GM19238 (cell line): ENCODE measurements around the gene GPSM1.
"Not testable (repeated sequence)": the region's sequence is repeated elsewhere in the genome, so short reads cannot be mapped to it uniquely, and the experiment has no call there.

Source experiments
- DNase-seq: peaks from one replicate; pipeline ENCODE4 v3.0.0; 2011; ENCODE audit warnings: low spot score; ENCODE audit not compliant: insufficient read length

The GPSM1 gene

DNA sequence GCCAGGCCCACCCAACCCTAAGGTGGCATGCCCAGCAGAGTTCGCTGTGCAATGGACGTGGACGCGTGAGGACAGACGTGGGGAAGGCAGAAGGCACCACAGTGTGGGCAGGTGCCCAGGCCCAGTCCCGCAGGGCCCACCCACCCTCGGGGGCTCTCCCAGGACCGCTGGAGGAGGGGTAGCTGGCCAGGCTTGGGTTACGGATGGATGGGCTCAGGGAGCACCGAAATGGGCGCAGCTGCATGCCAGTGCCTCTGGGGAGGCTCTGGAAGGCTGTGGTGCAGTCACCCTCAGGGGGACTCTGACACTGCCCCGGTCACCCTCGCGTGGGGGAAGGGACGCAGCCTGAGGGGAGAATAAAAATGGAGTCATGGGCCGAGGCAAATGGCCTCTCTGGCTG is 9.6 kb upstream of the GPSM1 start:
- DNase-seq = no peak

DNA sequence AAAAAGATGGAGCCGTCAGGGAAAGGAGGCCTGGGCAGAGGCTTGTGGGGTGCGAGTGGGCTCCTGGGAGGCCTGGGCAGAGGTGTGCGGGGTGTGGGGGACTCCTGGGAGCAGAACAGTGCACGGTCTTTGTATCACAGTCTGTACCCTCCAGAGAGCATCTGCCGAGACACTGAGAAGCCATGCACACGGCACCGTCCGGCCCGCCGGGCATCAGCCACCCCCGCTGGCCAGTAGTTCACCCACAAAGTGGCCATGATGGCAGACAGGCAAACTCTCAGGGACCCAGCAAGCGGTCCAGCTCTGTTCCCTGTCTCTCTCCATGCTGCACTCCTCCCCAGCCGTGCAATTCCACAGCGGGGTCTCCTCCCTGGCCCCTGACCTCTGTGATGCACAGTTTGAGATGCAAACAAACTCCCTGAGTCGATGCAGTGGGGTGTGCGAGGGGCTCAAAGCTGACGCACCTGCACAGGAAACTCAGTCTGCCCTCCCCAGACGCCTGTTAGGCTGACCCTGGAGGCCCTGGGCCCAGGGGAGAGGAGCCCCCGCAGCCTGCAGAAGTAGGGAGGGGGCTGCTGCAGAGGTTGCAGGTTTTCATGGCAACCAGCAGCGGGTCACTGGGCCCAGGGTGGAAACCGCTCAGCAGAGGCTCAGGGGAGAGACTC is 9.1 kb upstream of the GPSM1 start:
- no peak for DNase-seq

DNA sequence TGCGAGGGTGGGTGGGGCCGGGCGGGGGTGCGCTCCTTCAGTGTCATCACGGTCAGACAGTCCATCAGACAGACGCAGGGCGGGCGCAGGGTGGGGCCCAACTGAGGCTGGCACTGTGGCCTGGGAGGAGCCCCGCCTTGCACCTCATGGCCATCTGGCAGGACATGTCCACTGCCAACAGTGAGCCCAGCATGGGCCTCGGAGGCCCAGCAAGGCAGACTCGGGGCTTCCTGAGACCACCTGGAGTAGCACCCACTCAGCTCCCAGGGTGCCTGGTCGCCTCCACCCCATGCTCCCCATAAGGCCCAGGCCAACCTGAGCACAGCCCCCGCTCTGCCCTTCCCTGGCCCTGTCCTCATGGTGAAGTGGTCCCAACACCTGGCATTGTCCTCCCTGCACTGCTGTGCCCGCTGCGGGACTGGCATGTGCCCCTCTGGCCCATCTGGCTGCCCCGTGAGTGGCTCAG is 8.5 kb upstream of the GPSM1 start:
- no peak for DNase-seq

DNA sequence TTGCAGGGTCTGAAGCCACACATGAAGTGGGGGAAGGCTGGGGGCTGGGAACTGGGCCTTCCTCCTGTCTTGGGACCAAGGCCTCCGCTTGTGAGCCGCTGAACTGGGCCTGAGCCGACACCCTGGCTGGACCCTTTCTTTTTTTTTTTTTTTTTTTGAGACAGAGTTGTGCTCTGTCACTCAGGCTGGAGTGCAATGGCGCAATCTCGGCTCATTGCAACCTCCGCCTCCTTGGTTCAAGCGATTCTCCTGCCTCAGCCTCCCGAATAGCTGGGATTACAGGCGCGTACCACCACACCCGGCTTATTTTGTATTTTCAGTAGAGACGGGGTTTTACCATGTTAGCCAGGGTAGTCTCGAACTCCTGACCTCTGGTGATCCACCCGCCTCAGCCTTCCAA is 8.1 kb upstream of the GPSM1 start:
- DNase-seq = not testable (repeated sequence)

DNA sequence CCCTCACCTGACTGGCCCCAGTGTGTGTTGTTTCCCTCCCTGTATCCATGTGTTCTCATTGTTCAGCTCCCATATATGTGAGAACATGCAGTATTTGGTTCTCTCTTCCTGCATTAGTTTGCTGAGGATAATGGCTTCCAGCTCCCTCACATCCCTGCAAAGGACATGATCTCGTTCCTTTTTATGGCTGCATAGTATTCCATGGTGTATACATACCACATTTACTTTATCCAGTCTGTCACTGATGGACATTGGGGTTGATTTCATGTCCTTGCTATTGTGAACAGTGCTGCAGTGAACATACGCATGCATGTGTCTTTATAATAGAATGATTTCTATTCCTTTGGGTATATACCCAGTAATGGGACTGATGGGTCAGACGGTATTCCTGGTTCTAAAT is 7.4 kb upstream of the GPSM1 start:
- not testable (repeated sequence) for DNase-seq

DNA sequence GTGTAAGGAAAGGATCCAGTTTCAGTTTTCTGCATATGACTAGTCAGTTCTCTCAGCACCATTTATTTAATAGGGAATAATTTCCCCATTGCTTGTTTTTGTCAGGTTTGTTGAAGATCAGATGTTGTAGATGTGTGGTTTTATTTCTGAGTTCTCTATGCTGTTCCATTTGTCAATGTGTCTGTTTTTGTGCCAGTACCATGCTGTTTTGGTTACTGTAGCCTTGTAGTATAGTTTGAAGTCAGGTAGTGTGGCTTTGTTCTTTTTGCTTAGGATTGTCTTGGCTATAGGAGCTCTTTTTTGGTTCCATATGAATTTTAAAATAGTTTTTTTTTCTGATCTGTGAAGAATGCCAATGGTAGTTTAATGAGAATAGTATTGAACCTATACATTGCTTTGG is 6.4 kb upstream of the GPSM1 start:
- not testable (repeated sequence) for DNase-seq

DNA sequence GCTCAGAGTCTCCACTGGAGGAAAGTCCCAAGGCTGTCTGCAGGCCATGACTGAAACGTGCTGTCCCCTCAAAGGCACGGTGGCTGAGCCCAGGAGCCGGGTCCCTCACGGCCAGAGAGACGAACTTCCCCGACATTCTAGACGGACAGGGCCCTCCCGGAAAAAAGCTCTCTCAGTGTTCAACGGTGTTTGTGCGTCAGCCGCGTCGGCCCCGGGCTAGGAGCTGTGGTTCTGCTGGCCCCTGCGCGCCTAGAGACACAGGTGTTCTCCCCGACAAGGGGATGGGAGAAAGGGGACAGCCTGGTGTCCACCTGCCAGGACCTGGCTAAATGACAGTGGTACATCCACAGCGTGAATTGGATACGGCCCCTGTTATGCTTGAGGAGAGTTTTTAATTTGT is 5.8 kb upstream of the GPSM1 start:
- no peak for DNase-seq

DNA sequence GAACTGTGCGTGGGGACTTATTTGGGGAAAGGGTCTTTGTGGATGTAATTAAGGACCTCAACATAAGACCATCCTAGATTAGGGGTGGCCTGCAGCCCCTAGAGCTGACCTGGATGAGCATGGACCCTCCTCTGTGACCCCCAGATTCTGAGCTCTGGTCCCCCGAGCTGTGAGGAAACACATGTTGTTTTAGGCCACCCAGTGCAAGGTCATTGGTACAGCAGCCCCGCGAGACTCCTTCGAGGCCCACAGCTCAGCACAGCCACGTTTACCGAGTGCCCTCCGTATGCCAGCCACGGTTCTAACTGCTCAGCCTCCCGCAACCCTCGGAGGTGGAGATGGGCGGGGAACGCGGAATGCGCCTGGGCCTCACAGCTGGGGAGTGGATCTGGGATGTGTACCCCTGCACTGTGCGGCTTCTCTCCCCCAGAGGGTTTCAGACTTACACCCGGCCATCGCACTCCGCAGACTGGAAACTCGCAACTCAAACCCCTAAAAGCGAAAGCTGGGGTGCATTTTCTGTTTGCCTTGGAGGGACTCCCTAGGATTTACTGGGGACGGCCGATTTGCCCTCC is 4.5 kb upstream of the GPSM1 start:
- no peak for DNase-seq

DNA sequence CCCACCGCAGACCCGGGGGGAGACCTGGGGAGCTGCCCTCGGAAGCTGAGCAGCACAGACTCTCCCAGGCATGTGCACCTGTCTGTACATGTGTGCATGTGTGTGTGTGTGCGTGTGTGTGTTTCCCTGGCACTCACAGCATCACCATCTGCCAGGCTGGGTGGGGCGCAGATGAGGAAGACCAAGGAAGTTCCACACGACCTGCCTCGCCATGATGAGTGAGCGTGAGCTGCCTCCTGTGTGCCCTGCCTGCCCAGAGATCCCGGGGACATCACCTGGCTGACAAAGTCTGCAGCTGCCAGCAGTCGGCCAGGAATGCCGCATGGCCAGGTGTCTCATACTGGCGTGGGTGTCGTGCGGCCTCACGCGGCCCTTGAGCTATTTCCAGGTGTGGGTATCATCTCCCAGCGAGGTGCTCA is 4.0 kb upstream of the GPSM1 start:
- DNase-seq = no peak

DNA sequence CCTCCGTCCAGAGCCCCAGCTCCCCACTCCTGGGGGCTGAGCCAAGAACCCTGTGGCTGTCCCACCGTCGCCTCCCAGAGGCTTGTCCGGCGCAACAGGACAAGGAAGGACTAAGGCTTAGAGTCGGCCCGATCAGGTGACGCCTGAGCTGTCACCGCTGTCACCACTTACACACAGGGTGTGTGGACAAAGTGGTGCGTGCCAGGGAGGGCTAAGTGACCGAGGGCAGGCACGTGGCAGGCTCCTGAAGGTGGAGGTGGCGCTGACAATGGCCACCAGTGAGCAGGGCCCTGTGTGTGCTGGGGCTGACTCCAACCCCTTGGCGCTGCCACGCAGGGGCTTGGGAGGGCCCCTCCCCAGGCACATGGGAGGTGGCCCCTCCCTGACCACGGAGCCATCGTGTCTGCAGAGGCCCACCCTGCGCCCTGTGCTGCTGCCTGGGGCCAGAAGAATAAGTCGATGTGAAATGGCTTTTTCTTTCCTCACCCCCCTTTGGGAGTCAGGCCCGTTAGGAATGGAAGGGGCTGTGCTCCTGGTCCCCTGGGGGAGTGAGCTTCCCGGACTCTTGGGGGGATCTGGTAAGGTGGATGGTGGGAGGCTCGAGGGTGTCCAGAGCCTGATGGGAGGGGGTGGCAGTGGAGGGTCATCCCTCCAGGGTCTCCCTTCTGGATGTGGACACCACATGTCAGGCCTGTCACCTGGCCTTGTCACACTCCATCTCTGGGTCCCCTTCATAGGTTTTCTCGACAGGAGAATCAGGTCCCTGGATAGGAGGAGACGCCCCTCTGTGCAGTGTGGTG is 2.6 kb upstream of the GPSM1 start:
- no peak for DNase-seq

DNA sequence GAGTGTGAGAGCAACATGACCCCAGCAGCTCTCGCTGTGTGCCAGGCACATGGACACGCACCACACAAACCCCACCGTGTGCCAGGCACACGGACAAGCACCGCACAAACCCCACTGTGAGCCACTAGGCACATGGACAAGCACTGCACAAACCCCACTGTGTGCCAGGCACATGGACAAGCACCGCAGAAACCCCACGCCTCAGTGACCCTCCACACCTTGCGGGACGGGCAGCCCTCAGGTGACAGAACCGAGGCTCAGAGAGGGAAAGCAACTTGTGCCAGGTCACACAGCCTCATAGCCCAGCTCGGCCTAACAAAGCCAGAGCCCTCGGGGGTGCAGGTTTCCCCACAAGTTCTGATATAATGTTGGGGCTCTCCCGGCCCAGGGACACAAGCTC is 2.0 kb upstream of the GPSM1 start:
- no peak for DNase-seq

DNA sequence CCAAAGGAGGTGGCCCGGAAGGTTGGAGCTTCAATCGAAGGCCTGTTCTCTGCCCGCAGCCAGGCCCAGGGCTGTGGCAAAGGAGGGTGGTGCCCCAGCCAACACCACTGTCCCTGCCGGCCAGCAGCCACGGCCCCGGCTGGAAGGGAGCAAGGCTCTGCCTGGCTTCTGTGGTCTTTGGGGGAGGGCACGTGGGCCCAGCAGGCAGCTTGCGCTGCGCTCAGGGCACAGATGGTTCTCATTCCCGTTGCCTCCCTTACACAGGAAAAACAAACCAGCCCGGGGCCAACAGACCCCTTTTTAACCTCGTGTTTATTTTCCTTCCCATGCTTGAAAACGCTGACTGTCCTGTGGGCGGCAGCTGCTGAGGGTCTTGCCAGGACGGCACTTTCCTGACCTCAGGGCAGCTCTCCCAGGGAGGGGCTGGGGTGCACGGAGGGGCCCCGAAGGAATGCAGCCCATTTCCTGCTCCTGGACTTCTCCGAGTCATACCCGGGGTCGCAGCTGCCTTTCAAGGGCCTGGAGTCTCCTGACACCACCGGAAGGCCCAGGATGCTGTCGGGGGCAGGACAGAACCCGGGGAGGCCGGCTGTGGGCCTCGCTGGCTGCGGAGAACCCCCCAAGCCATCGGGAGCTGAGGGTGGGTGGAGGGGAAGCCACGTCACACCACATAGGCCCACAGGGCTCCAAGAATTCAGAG is 1.1 kb upstream of the GPSM1 start:
- no peak for DNase-seq

DNA sequence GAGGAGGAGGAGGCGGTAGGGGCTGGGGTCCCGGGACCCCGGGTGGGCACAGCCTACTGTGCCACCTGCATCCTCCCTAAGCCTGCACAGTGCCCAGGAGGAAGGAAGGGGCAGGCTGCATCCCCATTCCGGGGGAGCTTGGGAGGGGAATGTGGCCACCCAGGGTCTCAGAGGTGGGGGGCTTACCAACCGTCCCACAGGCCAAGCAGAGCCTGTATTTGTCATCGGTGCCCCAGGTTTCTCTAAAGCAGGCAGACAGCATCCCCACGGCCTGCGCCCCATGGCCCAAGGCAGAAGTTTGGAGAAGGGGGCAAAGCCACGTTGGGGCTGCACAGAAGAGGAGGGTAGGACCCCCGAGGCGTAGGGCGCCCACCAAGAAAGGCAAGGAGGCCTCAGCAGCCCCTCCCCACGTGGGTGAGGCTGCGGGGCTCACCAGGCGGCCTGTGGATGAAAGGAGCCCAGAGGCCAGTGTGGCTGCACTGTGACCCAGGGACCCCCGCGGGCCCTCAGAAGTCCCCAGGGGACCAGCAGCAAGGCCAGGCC is 507 bp upstream of the GPSM1 start:
- no peak for DNase-seq

DNA sequence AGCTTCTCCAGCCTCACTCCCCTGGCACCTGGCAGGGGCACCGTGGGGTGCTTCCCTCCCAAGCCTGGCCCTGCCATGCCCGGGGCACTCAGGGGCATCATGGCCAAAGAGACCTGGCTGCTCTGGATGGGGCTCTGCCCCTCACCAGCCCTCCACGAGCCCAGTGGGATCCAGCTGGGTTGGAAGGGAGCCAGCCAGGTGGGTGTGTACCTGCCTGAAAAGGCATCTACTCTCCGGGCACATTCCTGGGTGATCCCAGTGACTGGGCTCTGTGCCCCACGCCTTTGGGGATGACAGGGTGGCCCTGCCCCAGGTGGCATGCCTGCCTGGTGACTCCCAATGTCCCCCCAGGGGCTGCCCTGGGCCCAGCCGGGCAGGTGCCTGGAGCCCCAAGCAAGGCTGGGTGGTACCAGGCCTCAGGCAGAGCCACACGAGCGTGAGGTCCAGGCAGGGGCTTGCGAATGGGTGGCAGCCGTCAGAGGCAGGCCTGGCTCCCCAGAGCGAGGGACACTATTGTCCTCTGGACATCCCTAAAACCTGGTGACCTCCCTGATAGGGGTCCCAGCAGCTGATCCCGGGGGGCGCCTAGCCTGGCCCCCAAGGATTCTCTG is 777 bp downstream of the GPSM1 start:
- no peak for DNase-seq

DNA sequence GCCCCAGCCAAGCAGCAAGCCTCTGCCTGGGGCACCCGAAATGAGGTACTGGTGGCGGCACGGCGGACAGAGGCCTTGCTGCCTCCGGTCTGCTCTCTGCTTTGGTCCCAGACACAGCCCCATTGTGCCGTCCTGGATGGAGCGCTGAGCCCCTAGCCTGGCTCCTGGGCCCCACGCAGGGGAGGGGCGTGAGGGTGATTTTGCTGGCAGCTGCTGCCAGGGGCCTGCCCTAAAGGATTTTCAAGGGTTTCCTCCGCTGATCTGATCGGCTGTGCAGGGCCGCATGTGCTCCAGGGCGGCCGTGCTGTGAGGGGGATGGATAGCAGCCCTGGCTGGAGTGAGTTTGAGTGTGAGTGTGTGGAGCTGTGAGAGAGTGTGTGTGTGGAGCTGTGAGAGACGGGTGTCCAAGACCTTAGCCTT is 1.3 kb downstream of the GPSM1 start:
- no peak for DNase-seq

DNA sequence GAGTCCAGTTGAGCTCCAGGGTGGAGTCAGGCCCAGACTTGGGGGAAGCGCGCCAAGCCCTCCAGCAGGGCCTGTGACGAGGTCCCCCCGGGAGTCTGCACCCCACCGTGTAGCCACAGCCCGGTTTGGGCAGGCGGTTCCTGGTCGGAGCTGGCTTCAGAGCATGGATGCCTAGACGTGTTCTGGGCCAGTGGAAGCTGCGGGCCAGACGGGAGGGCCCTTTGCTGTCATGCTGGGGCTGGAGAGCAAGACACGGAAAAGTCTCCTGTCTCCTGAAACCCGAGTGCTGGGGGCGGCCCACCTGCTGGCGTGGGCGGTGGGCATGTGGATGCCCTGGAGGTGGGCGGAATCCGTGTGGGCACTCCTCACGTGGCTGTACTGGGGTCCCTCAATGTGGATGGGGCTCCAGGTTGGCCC is 1.9 kb downstream of the GPSM1 start:
- no peak for DNase-seq

DNA sequence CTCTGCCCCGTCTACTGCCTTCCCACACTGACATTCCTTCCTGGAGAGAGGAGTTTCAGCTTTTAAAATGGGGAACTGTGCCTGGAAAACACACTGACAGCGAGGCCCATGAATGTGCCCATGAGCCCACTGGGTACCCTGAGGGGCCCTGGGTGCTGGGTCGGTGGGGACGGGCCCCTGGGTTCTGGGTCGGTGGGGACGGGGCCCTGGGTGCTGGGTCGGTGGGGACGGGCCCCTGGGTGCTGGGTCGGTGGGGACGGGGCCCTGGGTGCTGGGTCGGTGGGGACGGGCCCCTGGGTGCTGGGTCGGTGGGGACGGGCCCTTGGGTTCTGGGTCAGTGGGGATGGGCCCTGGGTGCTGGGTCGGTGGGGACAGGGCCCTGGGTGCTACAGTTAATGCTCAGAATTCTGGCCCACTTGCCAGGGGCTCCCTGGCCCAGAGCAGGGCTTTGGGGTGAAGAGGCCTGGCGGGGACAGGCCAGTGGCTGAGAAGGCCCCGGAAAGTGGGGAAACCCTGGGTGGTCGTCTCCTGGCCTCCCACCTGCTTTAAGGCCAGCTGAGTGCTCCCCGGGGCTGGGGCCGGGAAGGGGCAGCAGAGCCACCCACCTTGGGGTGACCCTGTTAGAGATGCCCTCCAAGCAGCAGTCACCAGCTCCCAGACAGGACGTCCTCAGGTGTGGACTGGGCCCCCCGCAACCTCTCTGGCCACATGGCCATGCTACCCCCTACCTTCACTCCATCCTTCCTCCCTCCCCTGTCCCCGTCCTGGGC is 2.5 kb downstream of the GPSM1 start:
- no peak for DNase-seq

DNA sequence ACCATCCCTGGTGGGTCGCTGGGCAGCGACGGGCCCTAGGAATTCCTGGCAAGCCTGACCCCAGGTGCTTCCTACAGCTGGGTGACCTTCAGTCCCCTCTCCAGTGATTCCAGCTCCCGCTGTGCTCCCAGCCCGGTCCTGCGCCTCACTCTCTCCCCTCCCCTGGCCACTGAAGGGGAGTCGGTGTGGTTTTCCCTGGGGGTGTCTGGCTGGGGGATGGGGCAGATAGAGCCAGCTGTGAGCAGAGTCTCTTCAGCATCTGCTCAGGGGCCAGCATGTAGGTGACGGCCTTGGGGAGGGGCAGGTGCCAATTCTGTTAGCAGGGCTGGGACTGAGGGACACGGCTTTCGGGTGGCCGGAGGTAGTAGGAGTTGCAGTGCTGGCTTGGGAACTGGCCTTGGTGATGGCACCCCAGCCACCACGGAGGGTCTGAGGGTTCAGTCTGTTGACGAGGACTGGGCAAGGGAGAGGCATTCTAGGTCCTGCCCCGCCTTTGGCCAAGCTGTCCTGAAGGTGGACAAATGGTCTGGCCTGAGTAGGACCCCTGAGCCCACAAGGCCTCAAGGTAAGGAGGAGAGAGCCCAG is 3.2 kb downstream of the GPSM1 start:
- DNase-seq = no peak

DNA sequence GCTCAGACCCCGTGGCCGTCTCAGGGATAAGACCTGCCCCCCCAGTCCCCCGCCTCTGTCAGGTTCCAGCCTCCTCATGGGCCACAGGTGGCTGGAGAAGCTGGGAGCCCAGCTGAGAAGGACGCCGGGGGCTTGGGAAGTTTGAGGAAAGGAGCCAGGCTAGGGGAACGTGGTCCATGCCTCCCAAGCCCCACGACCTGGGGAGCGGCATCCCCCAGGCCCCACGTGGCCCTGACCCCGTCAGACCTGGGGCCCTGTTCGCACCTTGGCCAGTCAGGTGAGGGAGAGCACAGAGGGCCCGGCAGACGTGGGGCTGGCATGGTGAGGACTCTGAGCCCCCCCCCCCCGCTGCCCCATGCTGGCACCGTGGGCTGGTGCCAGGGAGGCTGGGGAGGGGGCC is 3.7 kb downstream of the GPSM1 start:
- DNase-seq = no peak
